ENCODE data around the gene USP21. TPM values are rescaled to one million over a fixed set of nuclear protein-coding genes. Genes with fewer than 3 reads are reported as not detected.

The USP21 gene
- total and polyA plus RNA-seq, 2 of the 8 experiments (the other 6 are each of a cell fraction or from before 2014, with no cell fraction given), result 23.9 to 36.3 TPM

GRCh38 chr1:161214369-161214768, 55.1 kb downstream of the USP21 start (continued):
- no peak for TF ChIP-seq CHD7 (IDR thresholded peaks at IDR 0.05; ENCODE audit: insufficient replicate concordance, low read length)
